Measurements from ENCODE around the gene CADM4.

DNA sequence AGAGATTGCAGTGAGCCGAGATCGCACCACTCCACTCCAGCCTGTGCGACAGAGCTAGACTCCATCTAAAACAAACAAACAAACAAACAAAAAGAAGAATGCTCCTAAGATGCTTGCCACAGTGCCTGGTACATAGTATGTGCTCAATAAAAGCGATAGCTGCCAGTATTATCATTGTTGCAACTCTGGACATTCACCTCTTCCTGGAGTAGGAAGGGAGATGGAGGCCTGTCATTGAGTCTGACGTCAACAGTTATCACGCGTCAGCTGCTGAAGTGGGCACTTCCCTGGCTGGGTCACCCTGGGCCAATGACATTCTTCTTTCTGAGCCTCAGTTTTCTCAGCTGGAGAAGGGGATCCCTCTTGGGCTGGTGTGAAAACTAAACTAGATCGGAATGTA, 34.5 kb upstream of the CADM4 start:
- TF ChIP-seq, protein P1, sequence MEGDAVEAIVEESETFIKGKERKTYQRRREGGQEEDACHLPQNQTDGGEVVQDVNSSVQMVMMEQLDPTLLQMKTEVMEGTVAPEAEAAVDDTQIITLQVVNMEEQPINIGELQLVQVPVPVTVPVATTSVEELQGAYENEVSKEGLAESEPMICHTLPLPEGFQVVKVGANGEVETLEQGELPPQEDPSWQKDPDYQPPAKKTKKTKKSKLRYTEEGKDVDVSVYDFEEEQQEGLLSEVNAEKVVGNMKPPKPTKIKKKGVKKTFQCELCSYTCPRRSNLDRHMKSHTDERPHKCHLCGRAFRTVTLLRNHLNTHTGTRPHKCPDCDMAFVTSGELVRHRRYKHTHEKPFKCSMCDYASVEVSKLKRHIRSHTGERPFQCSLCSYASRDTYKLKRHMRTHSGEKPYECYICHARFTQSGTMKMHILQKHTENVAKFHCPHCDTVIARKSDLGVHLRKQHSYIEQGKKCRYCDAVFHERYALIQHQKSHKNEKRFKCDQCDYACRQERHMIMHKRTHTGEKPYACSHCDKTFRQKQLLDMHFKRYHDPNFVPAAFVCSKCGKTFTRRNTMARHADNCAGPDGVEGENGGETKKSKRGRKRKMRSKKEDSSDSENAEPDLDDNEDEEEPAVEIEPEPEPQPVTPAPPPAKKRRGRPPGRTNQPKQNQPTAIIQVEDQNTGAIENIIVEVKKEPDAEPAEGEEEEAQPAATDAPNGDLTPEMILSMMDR (IDR thresholded peaks at IDR 0.05), result no peak
- TF ChIP-seq POLR2A (IDR thresholded peaks at IDR 0.05), result no peak

All from breast epithelium (tissue), 3 donors.